H54 (cell line): ENCODE data around the gene ARHGEF40.

ENCODE experiments used
- DNase-seq: peaks from one replicate; pipeline ENCODE4 v3.0.0; 2011; ENCODE audit warnings: low spot score, mixed read lengths; ENCODE audit not compliant: insufficient read length
- FAIRE-seq: peaks from 3 replicates; lab custom pipeline; 2011; peaks lifted over from hg19 to GRCh38; lab: Jason Lieb, UNC
- POLR2A ChIP-seq: IDR thresholded peaks from 2 replicates; pipeline ENCODE4 v1.6.1; 2011; ENCODE audit warnings: low read depth, mild to moderate bottlenecking, low read length

ARHGEF40 gene

GRCh38 chr14:21074398-21075272 lies 4.5 kb downstream of the ARHGEF40 start:
- DNase-seq (no peak), FAIRE-seq (no peak)
- TF ChIP-seq POLR2A = no peak

GRCh38 chr14:21075719-21076437 lies 5.8 kb downstream of the ARHGEF40 start:
- TF ChIP-seq POLR2A = no peak
- no peak for FAIRE-seq
- DNase-seq = no peak

- DNase-seq (no peak), FAIRE-seq (no peak)
- no peak for TF ChIP-seq POLR2A
Measured at GRCh38 chr14:21077672-21078071, 7.6 kb downstream of the ARHGEF40 start.

- no peak for DNase-seq
- no peak for TF ChIP-seq POLR2A
- no peak for FAIRE-seq
Measured at GRCh38 chr14:21078287-21078686, 8.2 kb downstream of the ARHGEF40 start.

- DNase-seq = no peak
- no peak for TF ChIP-seq POLR2A
- no peak for FAIRE-seq
Measured at GRCh38 chr14:21078726-21079125, 8.6 kb downstream of the ARHGEF40 start.

GRCh38 chr14:21081521-21082142 lies 11.5 kb downstream of the ARHGEF40 start:
- DNase-seq (no peak), FAIRE-seq (no peak)
- TF ChIP-seq POLR2A = no peak

- no peak for DNase-seq
- FAIRE-seq = no peak
- TF ChIP-seq POLR2A = no peak
Measured at GRCh38 chr14:21083565-21084325, 13.6 kb downstream of the ARHGEF40 start.

GRCh38 chr14:21084396-21084795 lies 14.3 kb downstream of the ARHGEF40 start:
- no peak for FAIRE-seq
- TF ChIP-seq POLR2A = no peak

GRCh38 chr14:21084998-21085853 lies 15.1 kb downstream of the ARHGEF40 start:
- DNase-seq = no peak
- TF ChIP-seq POLR2A = no peak
- FAIRE-seq = no peak

More at GRCh38 chr14:21084396-21084795, 14.3 kb downstream of the ARHGEF40 start:
- DNase-seq = no peak

GRCh38 chr14:21086908-21087293 lies 16.8 kb downstream of the ARHGEF40 start:
- DNase-seq (no peak), FAIRE-seq (no peak)
- no peak for TF ChIP-seq POLR2A

GRCh38 chr14:21087294-21088091 lies 17.4 kb downstream of the ARHGEF40 start:
- no peak for TF ChIP-seq POLR2A
- DNase-seq = peak; percentile 85
- peak; percentile 80 for FAIRE-seq

GRCh38 chr14:21088687-21089086 lies 18.6 kb downstream of the ARHGEF40 start:
- DNase-seq (no peak), FAIRE-seq (no peak)
- no peak for TF ChIP-seq POLR2A
